HepG2 (cell line): ENCODE measurements around the gene POU2AF3. TPM values are rescaled to one million over a fixed set of nuclear protein-coding genes. Genes with fewer than 3 reads are reported as not detected.

Experiments
- ARNT ChIP-seq: fragments of 450-650 bp; IDR thresholded peaks from 2 replicates; pipeline ENCODE4 v1.6.1; 2017
- GLI4 ChIP-seq: sonication (generic); formaldehyde crosslinking; IDR thresholded peaks from 2 replicates; pipeline ENCODE4 v1.5.1; 2020; ENCODE audit warnings: missing genetic modification reagents, mild to moderate bottlenecking, moderate library complexity, borderline replicate concordance
- MTF2 ChIP-seq: sonication (generic); formaldehyde crosslinking; IDR thresholded peaks from 2 replicates; pipeline ENCODE4 v1.5.0; 2020; ENCODE audit warnings: missing genetic modification reagents, borderline replicate concordance
- NR2C2 ChIP-seq: sonication (generic); formaldehyde crosslinking; IDR thresholded peaks from 2 replicates; pipeline ENCODE4 v1.4.0; 2020; ENCODE audit warnings: missing genetic modification reagents, mild to moderate bottlenecking, moderate library complexity, borderline replicate concordance
- TBX2 ChIP-seq: sonication (generic); formaldehyde crosslinking; IDR thresholded peaks from 2 replicates; pipeline ENCODE4 v1.5.0; 2020; ENCODE audit warnings: missing genetic modification reagents, mild to moderate bottlenecking, borderline replicate concordance
- ZFP1 ChIP-seq: IDR thresholded peaks from 2 replicates; pipeline ENCODE4 v1.6.1; 2016
- ZNF205 ChIP-seq: IDR thresholded peaks from 2 replicates; pipeline ENCODE4 v1.6.1; 2018; ENCODE audit warnings: missing biosample characterization, missing genetic modification reagents
- ZNF329 ChIP-seq: sonication (generic); formaldehyde crosslinking; IDR thresholded peaks from 2 replicates; pipeline ENCODE4 v1.9.0; 2021; ENCODE audit warnings: low read depth, mild to moderate bottlenecking, missing genetic modification reagents
- ZNF614 ChIP-seq: IDR thresholded peaks from 2 replicates; pipeline ENCODE4 v1.6.1; 2018; ENCODE audit warnings: missing biosample characterization, missing genetic modification reagents, inconsistent platforms, borderline replicate concordance
- ZNF672 ChIP-seq: sonication (generic); formaldehyde crosslinking; IDR thresholded peaks from 2 replicates; pipeline ENCODE4 v1.8.1; 2022; ENCODE audit warnings: missing genetic modification reagents
- ZNF770 ChIP-seq: sonication (generic); formaldehyde crosslinking; IDR thresholded peaks from 2 replicates; pipeline ENCODE4 v1.5.0; 2020; ENCODE audit warnings: mild to moderate bottlenecking, missing genetic modification reagents
- ZSCAN31 ChIP-seq: sonication (generic); formaldehyde crosslinking; IDR thresholded peaks from 2 replicates; pipeline ENCODE4 v1.5.0; 2020; ENCODE audit warnings: low read depth, mild to moderate bottlenecking, missing genetic modification reagents
- polyA plus RNA-seq, 8 experiments: library from polyadenylated mRNA; depleted of rRNA in 3 of 8; stranded (reverse) in 7 of 8; unstranded in 1 of 8; fragments of >200 nt; fragmentation: Illumina TruSeq in 4 of 8; extraction: Trizol in 4 of 8; gene quantifications; 2 replicates each; pipeline versions ENCODE4 v1.2.1 to v1.2.3, GENCODE V29; 2011 to 2016; ENCODE audit warnings: low read depth in 4 of 8, missing spikeins in 1 of 8, mixed read lengths in 1 of 8; ENCODE audit not compliant: insufficient read depth in 1 of 8
- total RNA-seq, 5 experiments: library from RNA; depleted of rRNA; stranded (reverse); fragments of >200 nt; fragmentation: Illumina TruSeq; extraction: Trizol; gene quantifications; 2 replicates each; pipeline ENCODE4 v1.2.3, GENCODE V29; 2016; ENCODE audit warnings: low read depth in 1 of 5
- TF ChIP-seq, protein P1 (sequence below): sonication (generic); formaldehyde crosslinking; IDR thresholded peaks from 2 replicates; pipeline ENCODE4 v1.8.0; 2022; ENCODE audit warnings: missing genetic modification reagents, mild to moderate bottlenecking, moderate library complexity, borderline replicate concordance
- TF ChIP-seq, protein P2 (sequence below): sonication (generic); formaldehyde crosslinking; IDR thresholded peaks from 2 replicates; pipeline ENCODE4 v1.4.0; 2020; ENCODE audit warnings: mild to moderate bottlenecking, missing genetic modification reagents
- TF ChIP-seq, protein P3 (sequence below): sonication (generic); formaldehyde crosslinking; IDR thresholded peaks from 2 replicates; pipeline ENCODE4 v1.5.1; 2020; ENCODE audit warnings: missing genetic modification reagents, mild to moderate bottlenecking, borderline replicate concordance
- TF ChIP-seq, protein P4 (sequence below): sonication (generic); formaldehyde crosslinking; IDR thresholded peaks from 2 replicates; pipeline ENCODE4 v1.8.0; 2022; ENCODE audit warnings: missing genetic modification reagents, mild to moderate bottlenecking, inconsistent platforms, borderline replicate concordance

POU2AF3 gene
- total and polyA plus RNA-seq, 2 of the 13 experiments (the other 11 are each of a cell fraction or from before 2014, with no cell fraction given), result 7.8 to 71.2 TPM

DNA sequence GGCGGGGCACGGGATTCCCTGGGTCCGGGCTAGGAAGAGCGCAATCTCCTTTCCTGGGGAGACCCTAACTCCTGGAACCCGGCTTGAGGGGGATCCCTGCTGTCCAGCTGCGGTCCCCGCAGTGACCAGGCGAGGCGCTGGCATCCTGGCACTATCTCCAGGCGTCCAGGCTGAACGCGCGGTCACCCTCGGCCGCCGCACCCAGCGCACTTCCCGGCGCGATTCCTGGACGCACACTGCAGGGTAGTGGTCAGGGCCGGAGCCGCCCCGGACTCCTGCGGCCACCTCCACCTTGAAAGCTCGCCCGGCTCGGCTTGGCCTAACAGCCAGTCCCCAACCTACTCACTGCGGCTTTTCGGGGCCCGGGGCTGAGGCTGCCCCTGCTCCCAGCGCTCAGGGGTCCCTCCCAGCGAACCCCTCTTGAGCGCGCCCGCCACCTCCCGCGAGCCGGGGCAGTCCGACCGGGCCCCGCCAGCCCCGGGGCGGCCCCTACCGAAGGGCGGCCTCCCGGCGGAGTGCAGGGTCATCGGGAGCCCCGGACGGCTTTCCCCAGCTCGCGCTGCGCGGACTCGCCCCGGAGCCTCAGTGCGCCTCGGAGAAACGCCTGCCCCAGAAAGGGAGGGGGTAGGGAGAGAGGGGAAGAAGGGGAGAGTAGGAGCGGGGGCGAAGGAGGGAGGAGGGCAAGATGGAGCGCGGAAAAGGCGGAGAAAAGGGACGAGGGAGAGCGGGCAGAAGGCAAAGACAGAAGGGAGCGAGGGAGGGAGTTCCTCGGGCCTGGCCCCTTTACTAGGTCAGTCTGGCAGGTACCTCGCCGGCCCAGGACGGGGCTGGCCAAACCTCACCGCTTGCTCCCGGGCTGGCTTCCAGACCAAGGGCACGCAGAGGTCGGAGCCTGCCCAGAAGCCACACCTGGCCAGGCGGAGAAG lies 1.0 kb downstream of the POU2AF3 start (continued):
- TF ChIP-seq NR2C2 (peak; percentile 56), ZSCAN31 (CRISPR knock-in tag) (peak; percentile 69; the same call in 1 of the 2 replicates), GLI4 (CRISPR knock-in tag) (0 out of 2 replicates have a peak, but pooled peaks have one; percentile 80), ZNF205 (no peak; the same call in 1 of the 2 replicates), ZFP1 (CRISPR knock-in tag) (no peak), TBX2 (CRISPR knock-in tag) (peak; percentile 67), MTF2 (CRISPR knock-in tag) (no peak), ARNT (no peak), ZNF770 (CRISPR knock-in tag) (no peak; the same call in 1 of the 2 replicates), ZNF672 (CRISPR knock-in tag) (no peak), ZNF329 (CRISPR knock-in tag) (peak; percentile 76; the same call in 1 of the 2 replicates), ZNF614 (CRISPR knock-in tag) (peak; percentile 69; the same call in 1 of the 2 replicates)
- TF ChIP-seq, protein P1, sequence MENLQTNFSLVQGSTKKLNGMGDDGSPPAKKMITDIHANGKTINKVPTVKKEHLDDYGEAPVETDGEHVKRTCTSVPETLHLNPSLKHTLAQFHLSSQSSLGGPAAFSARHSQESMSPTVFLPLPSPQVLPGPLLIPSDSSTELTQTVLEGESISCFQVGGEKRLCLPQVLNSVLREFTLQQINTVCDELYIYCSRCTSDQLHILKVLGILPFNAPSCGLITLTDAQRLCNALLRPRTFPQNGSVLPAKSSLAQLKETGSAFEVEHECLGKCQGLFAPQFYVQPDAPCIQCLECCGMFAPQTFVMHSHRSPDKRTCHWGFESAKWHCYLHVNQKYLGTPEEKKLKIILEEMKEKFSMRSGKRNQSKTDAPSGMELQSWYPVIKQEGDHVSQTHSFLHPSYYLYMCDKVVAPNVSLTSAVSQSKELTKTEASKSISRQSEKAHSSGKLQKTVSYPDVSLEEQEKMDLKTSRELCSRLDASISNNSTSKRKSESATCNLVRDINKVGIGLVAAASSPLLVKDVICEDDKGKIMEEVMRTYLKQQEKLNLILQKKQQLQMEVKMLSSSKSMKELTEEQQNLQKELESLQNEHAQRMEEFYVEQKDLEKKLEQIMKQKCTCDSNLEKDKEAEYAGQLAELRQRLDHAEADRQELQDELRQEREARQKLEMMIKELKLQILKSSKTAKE (CRISPR knock-in tag), result no peak
- TF ChIP-seq, protein P2, sequence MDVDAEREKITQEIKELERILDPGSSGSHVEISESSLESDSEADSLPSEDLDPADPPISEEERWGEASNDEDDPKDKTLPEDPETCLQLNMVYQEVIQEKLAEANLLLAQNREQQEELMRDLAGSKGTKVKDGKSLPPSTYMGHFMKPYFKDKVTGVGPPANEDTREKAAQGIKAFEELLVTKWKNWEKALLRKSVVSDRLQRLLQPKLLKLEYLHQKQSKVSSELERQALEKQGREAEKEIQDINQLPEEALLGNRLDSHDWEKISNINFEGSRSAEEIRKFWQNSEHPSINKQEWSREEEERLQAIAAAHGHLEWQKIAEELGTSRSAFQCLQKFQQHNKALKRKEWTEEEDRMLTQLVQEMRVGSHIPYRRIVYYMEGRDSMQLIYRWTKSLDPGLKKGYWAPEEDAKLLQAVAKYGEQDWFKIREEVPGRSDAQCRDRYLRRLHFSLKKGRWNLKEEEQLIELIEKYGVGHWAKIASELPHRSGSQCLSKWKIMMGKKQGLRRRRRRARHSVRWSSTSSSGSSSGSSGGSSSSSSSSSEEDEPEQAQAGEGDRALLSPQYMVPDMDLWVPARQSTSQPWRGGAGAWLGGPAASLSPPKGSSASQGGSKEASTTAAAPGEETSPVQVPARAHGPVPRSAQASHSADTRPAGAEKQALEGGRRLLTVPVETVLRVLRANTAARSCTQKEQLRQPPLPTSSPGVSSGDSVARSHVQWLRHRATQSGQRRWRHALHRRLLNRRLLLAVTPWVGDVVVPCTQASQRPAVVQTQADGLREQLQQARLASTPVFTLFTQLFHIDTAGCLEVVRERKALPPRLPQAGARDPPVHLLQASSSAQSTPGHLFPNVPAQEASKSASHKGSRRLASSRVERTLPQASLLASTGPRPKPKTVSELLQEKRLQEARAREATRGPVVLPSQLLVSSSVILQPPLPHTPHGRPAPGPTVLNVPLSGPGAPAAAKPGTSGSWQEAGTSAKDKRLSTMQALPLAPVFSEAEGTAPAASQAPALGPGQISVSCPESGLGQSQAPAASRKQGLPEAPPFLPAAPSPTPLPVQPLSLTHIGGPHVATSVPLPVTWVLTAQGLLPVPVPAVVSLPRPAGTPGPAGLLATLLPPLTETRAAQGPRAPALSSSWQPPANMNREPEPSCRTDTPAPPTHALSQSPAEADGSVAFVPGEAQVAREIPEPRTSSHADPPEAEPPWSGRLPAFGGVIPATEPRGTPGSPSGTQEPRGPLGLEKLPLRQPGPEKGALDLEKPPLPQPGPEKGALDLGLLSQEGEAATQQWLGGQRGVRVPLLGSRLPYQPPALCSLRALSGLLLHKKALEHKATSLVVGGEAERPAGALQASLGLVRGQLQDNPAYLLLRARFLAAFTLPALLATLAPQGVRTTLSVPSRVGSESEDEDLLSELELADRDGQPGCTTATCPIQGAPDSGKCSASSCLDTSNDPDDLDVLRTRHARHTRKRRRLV (CRISPR knock-in tag), result no peak
- TF ChIP-seq, protein P3, sequence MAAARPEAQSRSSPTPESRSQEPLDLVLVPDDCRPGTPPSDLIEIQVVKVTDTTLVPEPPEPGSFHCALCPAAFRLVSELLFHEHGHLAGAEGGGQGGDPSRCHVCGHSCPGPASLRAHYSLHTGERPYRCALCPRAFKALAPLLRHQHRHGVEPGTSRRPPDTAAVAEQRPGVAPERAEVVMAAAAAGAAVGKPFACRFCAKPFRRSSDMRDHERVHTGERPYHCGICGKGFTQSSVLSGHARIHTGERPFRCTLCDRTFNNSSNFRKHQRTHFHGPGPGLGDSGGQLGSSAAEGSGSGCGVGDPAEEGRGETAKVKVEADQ, result no peak; the same call in 1 of the 2 replicates
- TF ChIP-seq, protein P4, sequence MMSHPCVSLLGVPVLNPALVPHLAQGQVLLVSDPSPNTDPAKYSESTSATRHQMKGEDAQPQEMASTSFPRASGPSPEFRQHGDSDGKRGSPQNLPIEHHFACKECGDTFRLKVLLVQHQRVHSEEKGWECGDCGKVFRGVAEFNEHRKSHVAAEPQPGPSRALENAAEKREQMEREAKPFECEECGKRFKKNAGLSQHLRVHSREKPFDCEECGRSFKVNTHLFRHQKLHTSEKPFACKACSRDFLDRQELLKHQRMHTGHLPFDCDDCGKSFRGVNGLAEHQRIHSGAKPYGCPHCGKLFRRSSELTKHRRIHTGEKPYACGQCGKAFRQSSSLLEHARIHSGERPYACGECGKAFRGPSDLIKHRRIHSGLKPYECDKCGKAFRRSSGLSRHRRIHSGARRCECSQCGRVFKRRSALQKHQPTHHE, result peak; percentile 59; the same call in 1 of the 2 replicates
